GM12878 (cell line): ENCODE data around the gene ERC1. TPM values are rescaled to one million over a fixed set of nuclear protein-coding genes. Genes with fewer than 3 reads are reported as not detected.

ENCODE experiments used
- ATAC-seq: fragments of 200-7000 bp; cut with Tn5 transposase; 3 replicates; pipeline ENCODE4 v1.9.1; 2020; ENCODE audit warnings: mild to moderate bottlenecking, moderate library complexity
- BruUV-seq: library from RNA; stranded (reverse); fragments of 400-500 nt; replicated peaks from 2 replicates; lab custom pipeline; 2021; lab: Mats Ljungman, UMichigan
- CTCF ChIA-PET: fragments of 300-600 bp; sonication (Branson Sonifier 250); formaldehyde crosslinking; extraction: SDS; loops from one replicate; lab custom pipeline; 2021; ENCODE audit warnings: inconsistent platforms; lab: Yijun Ruan, JAX
- POLR2A ChIA-PET: fragments of 350-600 bp; formaldehyde crosslinking; extraction: SDS; loops from one replicate; lab custom pipeline; 2021; ENCODE audit warnings: inconsistent platforms; lab: Charles Lee
- RAD21 ChIA-PET: fragments of 300-600 bp; sonication (Branson Sonifier 250); formaldehyde crosslinking; loops from one replicate; lab custom pipeline; 2023; ENCODE audit warnings: antibody characterized with exemption; ENCODE audit not compliant: unreplicated experiment; lab: Charles Lee
- SMC1A ChIA-PET: fragments of 300-600 bp; sonication (Branson Sonifier 250); formaldehyde crosslinking; loops from one replicate; lab custom pipeline; 2023; ENCODE audit not compliant: unreplicated experiment, uncharacterized antibody; lab: Charles Lee
- DNase-seq: peaks from one replicate; pipeline ENCODE4 v3.0.0-alpha.2; 2011; ENCODE audit warnings: low read depth, low spot score
- FAIRE-seq: peaks from 3 replicates; lab custom pipeline; 2011; peaks lifted over from hg19 to GRCh38; lab: Jason Lieb, UNC
- H2AFZ ChIP-seq: 2 replicates; pipeline ENCODE4 v1.6.0; 2011; ENCODE audit warnings: low read depth, low read length, control low read depth; ENCODE audit not compliant: control insufficient read depth
- H3K27ac ChIP-seq: 2 replicates; pipeline ENCODE4 v1.5.1; 2011; ENCODE audit warnings: control low read depth; ENCODE audit not compliant: control insufficient read depth, insufficient read depth
- H3K27me3 ChIP-seq, 2 experiments: replicated peaks in 1 of 2; 2 replicates each; pipeline versions ENCODE4 v1.6.0 to v1.6.1; 2011; ENCODE audit warnings: low read length in 1 of 2; ENCODE audit not compliant: control insufficient read depth in 2 of 2, insufficient read depth in 2 of 2
- H3K36me3 ChIP-seq, 2 experiments: 2 replicates each; pipeline ENCODE4 v1.5.1; 2011; ENCODE audit warnings: low read length in 1 of 2; ENCODE audit not compliant: control insufficient read depth in 2 of 2, insufficient read depth in 2 of 2
- H3K4me1 ChIP-seq: 2 replicates; pipeline ENCODE4 v1.6.1; 2011; ENCODE audit warnings: mild to moderate bottlenecking, low read length, moderate library complexity, mixed read lengths; ENCODE audit not compliant: control insufficient read depth, insufficient read depth
- H3K4me2 ChIP-seq: 2 replicates; pipeline ENCODE4 v1.6.0; 2011; ENCODE audit warnings: control low read depth; ENCODE audit not compliant: control insufficient read depth, insufficient read depth
- H3K4me3 ChIP-seq: fragments of 200-600 bp; sonication (generic); 2 replicates; pipeline ENCODE4 v1.5.1; 2016
- H3K79me2 ChIP-seq: 2 replicates; pipeline ENCODE4 v1.6.0; 2011; ENCODE audit warnings: low read length; ENCODE audit not compliant: control insufficient read depth, insufficient read depth
- H3K9ac ChIP-seq: 2 replicates; pipeline ENCODE4 v1.8.0; 2011; ENCODE audit warnings: low read length, control low read depth, mixed read lengths; ENCODE audit not compliant: control insufficient read depth, insufficient read depth
- H3K9me3 ChIP-seq: replicated peaks from 3 replicates; pipeline ENCODE4 v1.5.1; 2011; ENCODE audit warnings: mild to moderate bottlenecking, low read length; ENCODE audit not compliant: control insufficient read depth, insufficient read depth
- H4K20me1 ChIP-seq: 2 replicates; pipeline ENCODE4 v1.6.0; 2011; ENCODE audit not compliant: control insufficient read depth, insufficient read depth
- BMI1 ChIP-seq: fragments of 450-650 bp; IDR thresholded peaks from 2 replicates; pipeline ENCODE4 v1.6.1; 2016; ENCODE audit warnings: mild to moderate bottlenecking, moderate library complexity, borderline replicate concordance
- KLF5 ChIP-seq: fragments of 450-650 bp; IDR thresholded peaks from 2 replicates; pipeline ENCODE4 v1.6.1; 2014; ENCODE audit warnings: mild to moderate bottlenecking; ENCODE audit not compliant: partially characterized antibody
- NFIC ChIP-seq: IDR thresholded peaks from 2 replicates; pipeline ENCODE4 v1.6.1; 2012; ENCODE audit warnings: low read depth, mild to moderate bottlenecking, inconsistent platforms, low read length, moderate library complexity
- SREBF2 ChIP-seq: IDR thresholded peaks from 2 replicates; pipeline ENCODE4 v1.6.1; 2012; ENCODE audit warnings: mild to moderate bottlenecking, low read length
- STAT3 ChIP-seq: IDR thresholded peaks from 2 replicates; pipeline ENCODE4 v1.6.1; 2011; ENCODE audit warnings: low read depth, low read length, improper control_type of control experiment
- TARDBP ChIP-seq: IDR thresholded peaks from 2 replicates; pipeline ENCODE4 v1.6.1; 2016; ENCODE audit warnings: borderline replicate concordance
- ZZZ3 ChIP-seq: IDR thresholded peaks from 2 replicates; pipeline ENCODE4 v1.6.1; 2011; ENCODE audit warnings: low read depth; ENCODE audit not compliant: control insufficient read depth, insufficient read length
- WGBS: methylation state at CpG from one replicate; pipeline ENCODE4 v1.1.6; 2016; ENCODE audit warnings: low lambda C conversion rate; ENCODE audit not compliant: insufficient replicate concordance, insufficient coverage; ENCODE audit errors: missing lambda C conversion rate; 5-methylcytosine and 5-hydroxymethylcytosine counted together
- in situ Hi-C: fragments of 300-500 bp; cut with MboI; formaldehyde crosslinking; loops from 9 replicates; pipeline ENCODE4 v1.14.3; 2018; ENCODE audit warnings: mixed read lengths
- intact Hi-C: fragments of 100-400 bp; cut with micrococcal nuclease; formaldehyde crosslinking; loops from one replicate; pipeline ENCODE4 v1.14.2; 2022; ENCODE audit not compliant: unreplicated experiment
- polyA plus RNA-seq, 11 experiments: library from polyadenylated mRNA; depleted of rRNA in 4 of 11; unstranded in 6 of 11; stranded (reverse) in 5 of 11; fragments of >200 nt; fragmentation: Nextera tagmentation in 4 of 11; fragmentation: Illumina TruSeq in 1 of 11; extraction: Ambion mirVana in 4 of 11; extraction: Trizol in 1 of 11; gene quantifications; 1 replicate in 1 of 11; 2 replicates in 10 of 11; pipeline versions ENCODE4 v1.2.1 to v1.2.3, GENCODE V29; 2011 to 2016; ENCODE audit warnings: inconsistent platforms in 2 of 11, missing spikeins in 2 of 11, low read depth in 1 of 11
- total RNA-seq, 4 experiments: library from RNA; depleted of rRNA in 3 of 4; stranded (reverse); fragments of >200 nt in 3 of 4; fragmentation: Illumina TruSeq in 1 of 4; extraction: Trizol in 1 of 4; gene quantifications; 2 replicates each; pipeline versions ENCODE4 v1.2.1 to v1.2.3, GENCODE V29; 2013 to 2021
- TF ChIP-seq, protein P1 (sequence below), 3 experiments: IDR thresholded peaks in 2 of 3; conservative IDR thresholded peaks in 1 of 3; 2 replicates each; pipeline ENCODE4 v1.5.1; 2011; ENCODE audit warnings: low read depth in 3 of 3, low read length in 3 of 3, mild to moderate bottlenecking in 3 of 3, control low read depth in 2 of 3, moderate library complexity in 2 of 3, inconsistent platforms in 1 of 3, mixed read lengths in 1 of 3; ENCODE audit not compliant: control insufficient read depth in 2 of 3, insufficient read depth in 1 of 3; ENCODE audit errors: extremely low read depth in 1 of 3

The ERC1 gene
- total and polyA plus RNA-seq, 10 of the 15 experiments (the other 5 are each of a cell fraction or from before 2014, with no cell fraction given), result 0.75 to 8.0 (median 5.0) TPM

DNA sequence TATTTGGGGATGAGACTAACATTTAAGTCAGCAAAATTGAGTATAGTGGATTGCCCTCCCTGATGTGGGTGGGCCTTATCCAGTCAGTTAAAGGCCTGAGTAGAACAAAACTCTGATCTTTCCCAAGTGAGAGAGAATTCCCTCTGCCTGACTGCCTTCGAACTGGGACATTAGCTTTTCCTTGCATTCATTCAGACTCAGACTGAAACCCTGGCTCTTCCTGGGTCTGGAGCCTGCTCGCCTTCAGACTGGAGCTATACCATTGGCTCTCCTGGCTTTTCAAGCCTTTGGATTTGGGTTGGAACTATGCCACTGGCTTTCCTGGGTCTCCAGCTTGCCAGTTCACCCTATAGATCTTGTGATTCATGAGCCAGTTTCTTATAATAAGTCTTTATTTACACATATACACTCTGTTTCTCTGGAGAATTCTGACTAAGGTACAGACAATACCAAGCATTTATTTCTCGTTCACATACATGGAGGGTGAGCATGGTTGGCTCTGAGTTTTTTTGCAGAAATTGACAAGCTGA is 296.5 kb downstream of the ERC1 start:
- ChIA-PET CTCF (interaction anchor here (1.8 kb wide), 1 partner anchor 170 kb away, joined by 7 read pairs; no protein-coding TSS in a partner anchor), SMC1A (interaction anchor here (0.7 to 1.3 kb wide), 3 partner anchors 16 to 296 kb away, joined by 3 to 5 read pairs (median 3); no protein-coding TSS in a partner anchor)
- no peak overlapping the region for H3K27ac ChIP-seq
- in situ Hi-C loops, result no loop called here
- intact Hi-C loops, result no loop called here
- H3K27me3 ChIP-seq, result no peaks in the 10 kb centered on the region
- no peaks in the 10 kb centered on the region for H3K79me2 ChIP-seq
- no peak overlapping the region for H3K4me2 ChIP-seq
- H4K20me1 ChIP-seq, result no peaks in the 10 kb centered on the region
- TF ChIP-seq SREBF2 (no peak), BMI1 (no peak), NFIC (no peak), STAT3 (no peak), KLF5 (no peak), TARDBP (no peak), ZZZ3 (no peak)
- TF ChIP-seq, protein P1, sequence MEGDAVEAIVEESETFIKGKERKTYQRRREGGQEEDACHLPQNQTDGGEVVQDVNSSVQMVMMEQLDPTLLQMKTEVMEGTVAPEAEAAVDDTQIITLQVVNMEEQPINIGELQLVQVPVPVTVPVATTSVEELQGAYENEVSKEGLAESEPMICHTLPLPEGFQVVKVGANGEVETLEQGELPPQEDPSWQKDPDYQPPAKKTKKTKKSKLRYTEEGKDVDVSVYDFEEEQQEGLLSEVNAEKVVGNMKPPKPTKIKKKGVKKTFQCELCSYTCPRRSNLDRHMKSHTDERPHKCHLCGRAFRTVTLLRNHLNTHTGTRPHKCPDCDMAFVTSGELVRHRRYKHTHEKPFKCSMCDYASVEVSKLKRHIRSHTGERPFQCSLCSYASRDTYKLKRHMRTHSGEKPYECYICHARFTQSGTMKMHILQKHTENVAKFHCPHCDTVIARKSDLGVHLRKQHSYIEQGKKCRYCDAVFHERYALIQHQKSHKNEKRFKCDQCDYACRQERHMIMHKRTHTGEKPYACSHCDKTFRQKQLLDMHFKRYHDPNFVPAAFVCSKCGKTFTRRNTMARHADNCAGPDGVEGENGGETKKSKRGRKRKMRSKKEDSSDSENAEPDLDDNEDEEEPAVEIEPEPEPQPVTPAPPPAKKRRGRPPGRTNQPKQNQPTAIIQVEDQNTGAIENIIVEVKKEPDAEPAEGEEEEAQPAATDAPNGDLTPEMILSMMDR (IDR thresholded peaks at IDR 0.05 in 2 of 3, conservative IDR thresholded peaks at IDR 0.05 in 1 of 3; ENCODE audit: control insufficient read depth in 2 of 3, extremely low read depth in 1 of 3, insufficient read depth in 1 of 3, low read depth in 3 of 3, low read length in 3 of 3), result no peak
- TF ChIP-seq, all 136 proteins: peak for 0
- FAIRE-seq (no peak), ATAC-seq (no peak), DNase-seq (no peak)
- RAD21 ChIA-PET, result interaction anchor here (1.0 to 1.4 kb wide), 2 partner anchors 170 to 295 kb away, joined by 3 to 5 read pairs; no protein-coding TSS in a partner anchor
- H3K36me3 ChIP-seq, result no peaks in the 10 kb centered on the region
- no TSS peak for BruUV-seq
- POLR2A ChIA-PET, result interaction anchor here (0.5 kb wide), 1 partner anchor 62 kb away, joined by 5 read pairs; no protein-coding TSS in a partner anchor
- H3K4me1 ChIP-seq, result no peaks in the 10 kb centered on the region
- H2AFZ ChIP-seq, result no peak overlapping the region
- H3K9me3 ChIP-seq, result no peaks in the 10 kb centered on the region
- WGBS, result 29% methylated on average over 3 of the region's 3 CpGs
- H3K4me3 ChIP-seq, result no peak overlapping the region
- no peak overlapping the region for H3K9ac ChIP-seq
